HG02884 (cell line): ENCODE measurements around the gene FAM135A.
"Not testable (repeated sequence)": the region's sequence is repeated elsewhere in the genome, so short reads cannot be mapped to it uniquely, and the experiment has no call there.

Experiments used
- ATAC-seq: cut with Tn5 transposase; IDR thresholded peaks from one replicate; pipeline ENCODE4 v1.9.1; 2021; ENCODE audit warnings: mild to moderate bottlenecking, moderate library complexity; ENCODE audit not compliant: unreplicated experiment

The FAM135A gene

DNA sequence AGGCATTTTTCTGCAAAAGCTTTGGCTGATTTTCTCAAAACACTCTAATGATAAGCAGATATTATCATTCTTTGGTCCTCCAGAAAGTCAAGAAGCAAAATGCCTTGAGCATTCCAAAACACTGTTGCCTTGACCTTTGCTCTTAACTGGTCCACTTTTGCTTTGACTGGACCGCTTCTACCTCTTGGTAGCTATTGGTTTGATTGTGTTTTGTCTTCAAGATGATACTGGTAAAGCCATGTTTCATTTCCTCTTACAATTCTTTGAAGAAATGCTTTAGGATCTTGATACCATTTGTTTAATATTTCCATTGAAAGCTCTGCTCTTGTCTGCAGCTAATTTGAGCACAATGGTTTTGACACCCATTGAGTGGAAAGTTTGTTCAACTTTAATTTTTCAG, 117.8 kb downstream of the FAM135A start:
- no peak for ATAC-seq

- no peak for ATAC-seq
Observed at GRCh38 chr6:70537266-70537665, 124.0 kb downstream of the FAM135A start.

DNA sequence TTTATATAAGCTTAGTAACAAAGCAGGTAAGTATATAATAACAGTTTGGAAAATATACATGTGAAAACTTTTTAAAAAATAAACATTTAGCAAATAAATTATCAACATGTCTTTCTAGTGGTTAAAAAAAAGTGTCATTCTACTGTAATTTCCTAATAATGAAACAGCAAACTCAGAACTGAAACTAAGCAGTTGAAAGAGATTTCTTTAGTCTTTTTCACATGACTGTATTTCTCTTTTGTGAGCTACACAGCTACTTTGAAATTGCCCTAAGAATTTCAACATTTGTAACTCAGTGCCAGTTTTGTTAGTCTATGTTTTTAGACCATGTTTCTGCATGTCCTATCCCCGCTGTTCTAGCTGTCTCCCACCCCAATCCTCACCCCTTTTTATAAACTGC, 125.1 kb downstream of the FAM135A start:
- ATAC-seq: peak; percentile 81

- no peak for ATAC-seq
Observed at GRCh38 chr6:70547313-70547712, 134.0 kb downstream of the FAM135A start.

- ATAC-seq: no peak
Observed at GRCh38 chr6:70547905-70548304, 134.6 kb downstream of the FAM135A start.

DNA sequence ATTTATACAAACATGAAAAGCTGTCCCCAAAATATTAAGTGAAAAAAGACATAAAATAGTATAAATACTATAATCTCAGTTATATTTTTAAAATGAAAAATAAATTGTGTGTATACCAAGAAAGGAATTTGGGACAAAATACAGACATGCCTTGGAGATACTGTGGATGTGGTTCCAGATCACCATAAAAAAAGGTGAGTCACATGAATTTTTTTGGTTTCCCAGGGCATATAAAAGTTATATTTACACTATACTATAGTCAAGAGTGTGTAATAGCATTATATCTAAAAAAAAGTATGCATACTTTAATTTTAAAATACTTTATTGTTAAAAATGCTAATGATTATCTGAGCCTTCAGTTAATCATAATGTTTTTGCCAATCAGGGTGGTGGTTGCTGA, 136.0 kb downstream of the FAM135A start:
- ATAC-seq: no peak

GRCh38 chr6:70551566-70551965, 138.3 kb downstream of the FAM135A start:
- ATAC-seq: no peak

- not testable (repeated sequence) for ATAC-seq
Observed at GRCh38 chr6:70552286-70552940, 139.1 kb downstream of the FAM135A start.

GRCh38 chr6:70552974-70553373, 139.7 kb downstream of the FAM135A start:
- no peak for ATAC-seq

- ATAC-seq: peak; percentile 51
Observed at GRCh38 chr6:70557998-70558397, 144.7 kb downstream of the FAM135A start.

DNA sequence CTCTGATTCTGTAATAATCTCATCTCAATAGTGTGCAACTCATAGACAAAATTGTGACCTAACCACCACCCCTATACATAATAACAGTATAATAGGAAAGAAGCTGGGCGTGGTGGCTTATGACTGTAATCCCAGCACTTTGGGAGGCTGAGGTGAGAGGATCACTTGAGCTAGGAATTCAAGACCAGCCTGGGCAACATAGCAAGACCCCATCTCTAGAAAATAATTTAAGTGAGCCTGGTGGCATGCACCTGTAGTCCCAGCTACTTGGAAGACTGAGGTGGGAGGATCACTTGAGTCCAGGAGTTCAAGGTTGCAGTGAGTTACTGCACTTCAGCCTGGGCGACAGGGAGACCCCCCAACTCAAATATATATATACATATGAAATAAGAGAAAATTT, 149.1 kb downstream of the FAM135A start:
- ATAC-seq: not testable (repeated sequence)

DNA sequence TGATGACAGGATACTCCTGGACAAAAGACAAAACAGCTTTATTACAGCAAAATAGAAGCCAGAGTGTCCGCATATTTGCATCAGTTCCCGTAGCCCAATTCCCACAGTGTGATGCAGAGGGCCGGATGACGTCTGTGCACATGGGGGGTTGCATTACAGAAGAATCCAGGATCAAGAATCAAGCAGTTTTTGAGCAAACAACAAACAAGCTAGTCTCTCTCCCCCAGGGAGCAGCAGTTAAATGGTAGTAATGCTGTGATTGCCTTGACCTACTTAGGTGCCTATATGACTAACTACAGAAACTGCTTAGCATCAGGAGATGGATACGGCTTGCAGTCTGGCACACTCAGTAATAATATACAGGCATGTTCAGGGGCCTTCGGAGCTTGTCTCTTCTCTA, 150.2 kb downstream of the FAM135A start:
- ATAC-seq: no peak

- peak; percentile 98 for ATAC-seq
Observed at GRCh38 chr6:70566751-70567382, 153.6 kb downstream of the FAM135A start, which contains the start of gene SDHAF4. TSS of gene SDHAF4 (plus strand) at chr6:70566930. CDS start at chr6:70566941, 11 bp downstream.

- no peak for ATAC-seq
Observed at GRCh38 chr6:70574643-70575042, 161.3 kb downstream of the FAM135A start.

GRCh38 chr6:70575899-70576495, 162.7 kb downstream of the FAM135A start:
- ATAC-seq: no peak

- peak; percentile 91 for ATAC-seq
Observed at GRCh38 chr6:70586114-70586513, 172.8 kb downstream of the FAM135A start.

DNA sequence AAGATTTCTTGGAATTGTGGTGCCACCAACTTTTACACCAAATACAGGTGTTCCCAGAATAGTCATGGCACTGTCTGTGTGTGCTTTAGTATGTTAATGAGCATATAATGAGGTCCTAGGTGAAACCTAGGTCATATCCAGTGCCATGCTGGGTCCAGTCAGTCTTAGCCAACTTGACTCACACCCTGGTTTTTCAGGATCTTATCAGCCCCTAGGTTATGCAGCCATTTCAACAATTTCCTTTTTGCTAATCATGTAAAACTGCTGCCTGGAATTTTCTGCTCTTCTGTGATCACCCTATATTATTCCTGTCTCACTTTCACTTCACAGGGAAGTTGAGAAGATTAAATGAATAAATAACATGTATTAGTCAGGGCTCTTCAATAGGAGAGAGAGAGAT, 177.1 kb downstream of the FAM135A start:
- ATAC-seq: no peak

GRCh38 chr6:70592391-70593117, 179.2 kb downstream of the FAM135A start:
- ATAC-seq: no peak

DNA sequence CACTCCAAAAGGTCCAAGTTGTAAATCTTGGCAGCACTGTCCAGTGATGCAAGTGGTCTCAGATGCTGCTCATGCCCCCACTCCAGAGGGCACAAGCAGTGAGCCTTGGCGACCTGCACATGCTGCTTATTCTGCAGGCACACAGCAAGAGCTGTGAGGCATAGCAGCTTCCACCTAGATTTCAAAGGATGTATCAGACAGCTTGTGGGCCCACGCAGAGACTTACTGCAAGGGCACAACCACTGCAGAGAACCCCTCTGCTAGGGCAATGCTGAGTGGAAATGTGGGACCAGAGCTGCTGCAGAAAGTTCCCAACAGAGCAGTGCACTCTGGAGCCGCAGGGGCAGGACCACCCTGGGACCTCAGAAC, 179.8 kb downstream of the FAM135A start:
- ATAC-seq: no peak

DNA sequence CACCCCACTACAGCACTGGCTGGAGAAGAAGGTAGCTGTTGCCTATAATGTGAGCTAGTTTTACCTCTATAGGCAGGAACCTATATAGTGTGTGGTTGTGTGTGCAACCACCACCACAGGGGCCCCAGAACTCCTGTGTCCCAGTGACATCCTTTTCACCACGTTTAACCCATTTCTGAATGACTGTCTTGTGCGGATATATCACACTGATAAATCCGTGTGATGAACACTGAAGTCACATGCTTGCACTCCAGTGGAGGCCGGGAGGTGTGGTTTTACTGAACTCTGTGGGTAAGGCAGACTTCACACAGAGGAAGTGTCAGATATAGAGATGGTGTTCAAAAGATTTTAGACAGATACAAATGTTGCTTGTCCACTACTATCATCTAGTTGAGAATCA, 185.9 kb downstream of the FAM135A start:
- no peak for ATAC-seq

- ATAC-seq: no peak
Observed at GRCh38 chr6:70601014-70601413, 187.7 kb downstream of the FAM135A start.

- no peak for ATAC-seq
Observed at GRCh38 chr6:70604254-70604653, 190.9 kb downstream of the FAM135A start.
